MG63 (cell line): ENCODE data around the gene KRTAP10-8. TPM values are rescaled to one million over a fixed set of nuclear protein-coding genes. Genes with fewer than 3 reads are reported as not detected.
"Not testable (repeated sequence)": the region's sequence is repeated elsewhere in the genome, so short reads cannot be mapped to it uniquely, and the experiment has no call there.

Experiments used
- DNase-seq: peaks from one replicate; pipeline ENCODE4 v3.0.0-alpha.2; 2020
- H3K27me3 ChIP-seq: fragments of 250-450 bp; sonication (Bioruptor Pico); 2 replicates; pipeline ENCODE4 v1.5.1; 2020; ENCODE audit warnings: mild to moderate bottlenecking, moderate library complexity
- H3K36me3 ChIP-seq: fragments of 250-450 bp; sonication (Bioruptor Pico); 2 replicates; pipeline ENCODE4 v1.5.1; 2020; ENCODE audit warnings: mild to moderate bottlenecking, moderate library complexity
- H3K4me3 ChIP-seq: fragments of 250-450 bp; sonication (Bioruptor Pico); 2 replicates; pipeline ENCODE4 v1.5.1; 2020; ENCODE audit warnings: mild to moderate bottlenecking, moderate library complexity
- H3K9me3 ChIP-seq: fragments of 250-450 bp; sonication (Bioruptor Pico); 2 replicates; pipeline ENCODE4 v1.5.1; 2020; ENCODE audit warnings: mild to moderate bottlenecking, moderate library complexity
- total RNA-seq: library from RNA; depleted of rRNA; stranded (reverse); fragments of >200 nt; shearing (Covaris generic); gene quantifications from 2 replicates; pipeline ENCODE4 v1.2.3, GENCODE V29; 2014; ENCODE audit warnings: low replicate concordance; rRNA removed

Gene KRTAP10-8
- total RNA-seq, result not detected in 2 replicates

- Histone ChIP-seq H3K4me3 (no peak within 1 kb of the TSS), H3K9me3 (peaks cover 23% of the 10 kb centered on the region), H3K36me3 (no peaks in the 10 kb centered on the region), H3K27me3 (peaks cover 32% of the 10 kb centered on the region)
- no peak for DNase-seq
Observed at GRCh38 chr21:44612029-44612486, at the start of gene KRTAP10-8. Gene KRTAP10-8 (plus strand): TSS chr21:44612079. CDS start chr21:44612101, 22 bp downstream.

- no peaks in the 10 kb centered on the region for H3K36me3 ChIP-seq
Observed at GRCh38 chr21:44564099-44564498, 47.8 kb upstream of the KRTAP10-8 start.

GRCh38 chr21:44564886-44565598 is 46.8 kb upstream of the KRTAP10-8 start:
- Histone ChIP-seq H3K27me3 (peaks cover 7% of the 10 kb centered on the region), H3K36me3 (no peaks in the 10 kb centered on the region), H3K9me3 (peaks cover 7% of the 10 kb centered on the region), H3K4me3 (no peak overlapping the region)
- DNase-seq, result no peak

More at GRCh38 chr21:44564099-44564498, 47.8 kb upstream of the KRTAP10-8 start:
- Histone ChIP-seq H3K4me3 (no peak overlapping the region), H3K27me3 (peaks cover 7% of the 10 kb centered on the region), H3K9me3 (peaks cover 7% of the 10 kb centered on the region)
- DNase-seq, result no peak

DNA sequence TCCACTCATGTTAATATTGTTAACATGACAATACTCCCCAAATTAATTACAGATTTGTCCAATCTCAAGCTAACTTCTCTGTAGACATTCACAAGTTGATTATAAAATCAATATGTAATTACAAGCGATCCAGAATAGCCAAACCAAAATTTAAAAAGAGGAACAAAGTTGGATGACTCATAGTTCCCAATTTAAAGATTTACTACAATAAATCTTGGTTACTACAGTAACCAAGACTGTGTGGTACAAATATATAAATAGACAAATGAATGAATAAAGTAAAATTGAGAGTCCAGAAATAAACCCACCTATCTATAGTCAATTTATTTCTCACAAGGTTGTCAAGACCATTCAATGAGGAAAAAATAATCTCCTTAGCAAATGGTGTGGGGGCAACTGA is 45.5 kb upstream of the KRTAP10-8 start:
- DNase-seq, result no peak
- peaks cover 17% of the 10 kb centered on the region for H3K9me3 ChIP-seq
- H3K27me3 ChIP-seq, result peaks cover 7% of the 10 kb centered on the region
- no peak overlapping the region for H3K4me3 ChIP-seq
- no peaks in the 10 kb centered on the region for H3K36me3 ChIP-seq

DNA sequence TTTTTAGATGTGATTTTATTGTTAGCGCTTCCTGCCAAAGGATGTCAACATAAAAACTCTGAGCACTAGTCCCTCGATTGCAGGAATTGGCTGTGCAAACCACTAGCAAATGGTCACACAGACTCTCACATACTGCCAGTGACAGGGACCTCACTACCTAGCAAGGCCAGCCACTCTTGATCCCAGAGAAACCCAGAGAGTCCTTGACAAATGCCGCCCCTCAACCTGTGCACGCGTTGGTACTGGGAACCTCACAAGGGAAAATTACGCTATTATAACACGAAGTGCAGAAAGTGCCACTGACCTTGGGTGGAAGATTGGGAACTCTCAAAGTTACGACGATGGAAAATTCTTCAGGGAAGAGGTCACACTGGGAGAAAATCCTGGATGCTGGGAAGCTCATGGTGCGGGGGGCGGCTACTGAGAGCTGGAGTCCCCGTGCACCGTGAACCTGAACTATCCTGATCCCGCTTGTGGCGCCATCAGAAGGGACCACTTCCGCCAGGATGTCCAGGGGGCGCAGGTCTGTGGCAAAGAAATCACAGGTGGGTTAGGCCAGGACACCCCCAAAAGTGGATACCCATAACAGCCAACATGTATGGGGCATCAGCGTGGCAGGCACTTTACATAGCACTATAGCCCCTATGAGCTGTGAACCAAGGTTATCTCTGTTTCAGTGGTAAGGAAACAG is 44.3 kb upstream of the KRTAP10-8 start:
- peaks cover 3% of the 10 kb centered on the region for H3K27me3 ChIP-seq
- DNase-seq, result no peak

DNA sequence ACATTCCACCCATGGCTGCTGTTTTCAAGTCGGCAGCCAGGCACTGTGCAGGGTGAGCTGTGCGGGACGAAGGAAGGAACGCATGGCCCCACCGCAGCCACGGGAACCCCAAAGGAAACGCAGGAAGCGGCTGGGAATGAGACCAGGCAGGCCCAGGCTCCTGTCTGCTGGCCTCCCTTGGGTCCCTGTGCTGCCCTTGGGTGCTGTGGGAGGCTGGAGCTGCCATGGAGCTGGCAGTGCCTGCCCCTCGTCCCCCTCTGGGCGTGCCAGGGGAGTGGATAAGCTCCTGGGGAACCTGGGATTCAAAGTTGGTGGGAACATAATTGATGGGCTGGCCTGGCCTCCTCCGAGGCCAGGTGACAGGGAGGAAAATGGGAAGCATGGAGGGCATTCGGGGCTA is 43.6 kb upstream of the KRTAP10-8 start:
- Histone ChIP-seq H3K36me3 (no peaks in the 10 kb centered on the region), H3K9me3 (peaks cover 17% of the 10 kb centered on the region), H3K27me3 (peaks cover 3% of the 10 kb centered on the region), H3K4me3 (no peak overlapping the region)
- no peak for DNase-seq

More for the DNA sequence above, 44.3 kb upstream of the KRTAP10-8 start:
- no peak overlapping the region for H3K4me3 ChIP-seq
- no peaks in the 10 kb centered on the region for H3K36me3 ChIP-seq
- peaks cover 17% of the 10 kb centered on the region for H3K9me3 ChIP-seq

DNA sequence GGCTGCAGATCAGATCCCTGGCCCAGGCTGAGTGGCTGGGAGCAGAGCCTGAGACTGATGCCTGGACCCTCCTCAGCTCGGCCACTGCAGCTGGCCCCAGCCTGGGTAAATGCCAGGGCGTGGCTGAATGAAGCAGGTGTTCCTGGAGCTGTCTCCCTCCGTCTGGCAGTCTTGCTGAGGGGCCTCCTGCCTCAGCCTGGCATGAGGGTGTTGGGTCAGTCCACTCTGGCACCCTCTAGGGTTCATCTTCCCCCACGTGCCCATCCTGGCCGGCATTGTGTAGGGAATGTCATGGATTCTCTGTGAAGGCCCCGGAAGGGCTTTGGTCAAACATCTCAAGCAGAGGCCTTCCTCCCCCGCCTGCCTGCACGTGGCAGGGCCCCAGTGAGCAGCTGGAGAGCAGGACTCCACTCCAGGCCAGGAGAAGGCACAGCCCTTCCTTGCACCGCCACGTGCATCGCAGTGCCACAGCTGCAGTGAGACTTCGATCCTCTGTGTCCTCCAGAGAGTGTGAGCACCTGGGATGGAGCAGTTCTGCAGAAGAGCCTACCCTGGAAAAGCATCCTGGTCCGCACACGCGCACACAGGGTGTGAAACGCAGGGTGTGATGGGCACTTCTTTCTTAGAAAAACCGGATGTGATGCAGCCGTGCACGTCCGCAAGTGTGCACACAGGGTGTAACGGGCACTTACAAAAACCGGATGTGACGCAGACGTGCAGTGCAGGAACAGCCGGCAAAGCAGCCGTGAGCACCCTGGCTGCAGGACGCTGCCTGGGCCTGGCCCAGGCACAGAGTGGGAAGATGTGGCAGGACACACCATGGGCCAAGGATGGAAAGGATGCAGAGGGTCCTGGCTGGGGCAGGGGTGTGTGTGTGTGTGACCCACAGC is 43.0 kb upstream of the KRTAP10-8 start:
- DNase-seq, result no peak
- peaks cover 3% of the 10 kb centered on the region for H3K27me3 ChIP-seq

DNA sequence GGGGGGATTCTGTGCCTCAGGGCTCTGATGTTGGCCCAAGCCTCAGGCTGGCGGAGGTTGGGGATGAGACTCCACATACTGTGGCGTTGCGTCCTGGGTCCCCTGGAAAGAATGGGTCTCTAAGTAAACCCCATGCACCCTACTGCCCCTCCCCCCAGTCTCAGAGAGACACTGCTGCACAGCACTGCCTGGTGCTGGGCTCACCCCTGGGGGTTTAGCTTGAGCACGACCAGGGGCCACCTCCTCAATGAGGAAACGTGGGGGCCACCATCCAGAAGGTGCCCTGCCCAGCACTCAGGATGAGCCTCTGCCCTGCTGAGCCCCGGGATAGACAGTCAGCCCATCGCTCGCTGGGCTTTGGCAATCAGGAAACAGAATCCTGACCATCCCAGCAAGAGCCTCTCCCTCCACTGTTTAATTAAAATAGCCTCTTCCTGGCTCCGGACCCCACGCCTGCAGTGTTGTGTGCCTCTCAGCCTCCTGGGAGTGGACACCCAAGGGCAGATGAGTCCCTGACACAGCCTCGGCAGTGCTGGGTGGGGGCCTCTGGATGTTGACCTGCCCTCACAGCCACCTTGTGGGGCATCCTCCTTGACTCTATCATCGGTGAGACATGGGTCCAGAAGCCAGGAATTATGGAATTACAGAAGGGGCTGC is 41.9 kb upstream of the KRTAP10-8 start:
- no peak for DNase-seq
- Histone ChIP-seq H3K4me3 (no peak overlapping the region), H3K27me3 (no peaks in the 10 kb centered on the region; the same call in 1 of the 2 replicates), H3K9me3 (peaks cover 13% of the 10 kb centered on the region), H3K36me3 (no peaks in the 10 kb centered on the region)

More for the DNA sequence above, 43.0 kb upstream of the KRTAP10-8 start:
- Histone ChIP-seq H3K4me3 (no peak overlapping the region), H3K9me3 (peaks cover 15% of the 10 kb centered on the region), H3K36me3 (no peaks in the 10 kb centered on the region)

DNA sequence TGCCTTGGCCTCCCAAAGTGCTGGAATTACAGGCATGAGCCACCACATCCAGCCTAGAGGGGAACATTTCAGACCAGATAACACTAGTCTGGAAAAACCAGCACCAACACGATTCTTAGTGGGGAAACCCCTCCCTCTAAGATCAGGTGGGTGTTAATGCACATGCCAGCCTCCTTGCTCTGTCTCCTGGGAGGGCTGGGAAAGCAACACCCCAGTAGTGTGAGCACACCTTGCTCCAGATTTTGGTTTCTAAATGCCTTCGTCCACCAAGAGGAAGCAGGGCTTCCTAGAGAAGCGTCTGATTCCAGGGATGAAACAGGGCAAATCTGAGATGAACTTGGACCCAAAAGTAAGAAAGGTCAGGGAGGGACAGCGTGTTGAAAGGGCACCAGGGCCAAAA is 40.6 kb upstream of the KRTAP10-8 start:
- peaks cover 15% of the 10 kb centered on the region for H3K9me3 ChIP-seq
- no peak overlapping the region for H3K4me3 ChIP-seq
- H3K27me3 ChIP-seq, result no peaks in the 10 kb centered on the region; the same call in 1 of the 2 replicates
- no peaks in the 10 kb centered on the region for H3K36me3 ChIP-seq
- DNase-seq, result no peak

DNA sequence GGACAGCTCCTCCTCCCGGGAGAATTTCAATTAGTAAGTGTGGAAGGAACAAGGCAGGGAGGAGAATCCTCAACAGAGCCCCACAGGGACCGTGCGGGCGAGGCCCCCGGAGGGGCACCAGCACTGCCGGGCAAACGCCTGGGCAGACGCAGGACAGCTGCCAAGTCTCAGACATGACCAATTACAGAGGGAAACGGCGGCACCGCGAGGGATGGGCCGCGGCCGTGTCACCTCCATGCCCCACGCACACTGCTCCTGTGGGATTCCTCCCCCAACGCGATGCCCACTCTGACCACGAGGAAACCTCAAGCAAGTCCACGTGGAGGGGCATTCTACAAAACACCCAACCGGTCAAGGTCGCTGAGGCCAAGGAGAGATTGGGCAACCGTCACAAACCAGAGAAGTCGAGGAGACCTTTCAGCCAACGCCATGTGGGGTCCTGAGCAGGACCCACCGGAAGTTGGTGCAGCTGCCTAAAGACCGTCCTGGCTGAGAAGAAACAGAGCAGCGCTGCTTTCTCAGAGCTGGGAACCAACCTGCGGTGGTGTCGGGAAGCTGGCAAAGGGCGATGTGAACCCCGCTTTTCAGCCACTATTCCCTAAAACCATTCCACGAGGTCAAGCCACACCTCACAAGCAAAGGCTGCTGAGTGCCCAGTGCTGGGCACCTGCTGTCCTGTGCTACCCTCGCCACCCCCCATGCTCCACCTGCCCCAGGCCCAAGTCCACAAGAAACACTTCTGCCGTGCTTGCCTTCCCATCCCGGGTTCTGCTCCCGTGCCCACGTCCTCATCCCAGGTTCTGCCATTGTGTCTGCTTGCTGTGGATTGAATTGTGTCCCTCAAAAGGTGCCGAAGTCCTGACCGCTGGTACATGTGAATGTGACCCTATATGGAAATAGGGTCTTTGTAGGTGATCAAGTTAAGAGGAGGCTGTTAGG is 39.8 kb upstream of the KRTAP10-8 start:
- Histone ChIP-seq H3K36me3 (no peaks in the 10 kb centered on the region), H3K4me3 (no peak overlapping the region), H3K9me3 (peaks cover 20% of the 10 kb centered on the region), H3K27me3 (no peaks in the 10 kb centered on the region; the same call in 1 of the 2 replicates)
- no peak for DNase-seq

DNA sequence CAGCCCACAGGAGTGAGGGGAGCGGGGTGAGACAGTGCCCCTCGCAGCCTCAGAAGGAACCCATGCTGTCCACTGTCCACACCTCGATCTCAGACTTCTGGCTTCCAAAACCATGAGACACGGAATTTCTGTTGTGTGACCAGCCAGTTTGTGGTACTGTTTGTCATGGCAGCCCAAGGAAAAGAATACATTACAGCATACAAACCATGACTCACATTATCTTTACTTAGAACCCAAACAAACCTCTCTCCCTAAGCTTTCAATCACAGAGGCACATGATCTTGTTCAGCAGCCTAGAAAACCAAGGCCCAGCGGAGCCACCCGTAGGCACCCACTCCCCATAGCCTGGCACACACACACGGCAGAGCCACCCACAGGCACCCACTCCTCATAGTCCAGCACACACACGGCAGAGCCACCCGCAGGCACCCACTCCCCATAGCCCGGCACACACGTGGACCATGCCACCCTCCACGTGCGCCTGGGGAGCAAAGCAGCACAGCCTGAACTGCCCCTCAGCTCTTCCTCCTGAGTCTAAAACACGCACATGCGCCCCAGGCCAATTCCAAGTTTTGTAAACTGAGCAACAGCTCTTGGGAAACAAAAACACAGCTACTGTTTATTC is 38.8 kb upstream of the KRTAP10-8 start:
- no peaks in the 10 kb centered on the region for H3K27me3 ChIP-seq
- DNase-seq, result no peak
- H3K36me3 ChIP-seq, result no peaks in the 10 kb centered on the region
- H3K9me3 ChIP-seq, result peaks cover 25% of the 10 kb centered on the region
- no peak overlapping the region for H3K4me3 ChIP-seq

- peak; percentile 50 for DNase-seq
- H3K9me3 ChIP-seq, result peaks cover 28% of the 10 kb centered on the region
- H3K27me3 ChIP-seq, H3K4me3 ChIP-seq, H3K36me3 ChIP-seq: not testable (repeated sequence)
Observed at GRCh38 chr21:44573630-44574456, 38.0 kb upstream of the KRTAP10-8 start, which contains the start of gene KRTAP10-4. Gene KRTAP10-4 (plus strand): TSS chr21:44573729. CDS start chr21:44573759, 30 bp downstream.

- Histone ChIP-seq H3K36me3 (no peaks in the 10 kb centered on the region), H3K4me3 (no peak overlapping the region), H3K9me3 (peaks cover 28% of the 10 kb centered on the region), H3K27me3 (no peaks in the 10 kb centered on the region)
- DNase-seq, result peak; percentile 54
Observed at GRCh38 chr21:44574457-44575306, 37.2 kb upstream of the KRTAP10-8 start.
